GM23338 (cell line): ENCODE results near the gene RPGRIP1L. TPM values are rescaled to one million over a fixed set of nuclear protein-coding genes. Genes with fewer than 3 reads are reported as not detected.

Experiments used
- ATAC-seq: fragments of 200-7000 bp; cut with Tn5 transposase; 3 replicates; pipeline ENCODE4 v1.9.1; 2020
- DNase-seq: peaks from one replicate; pipeline ENCODE4 v3.0.0-alpha.2; 2015; ENCODE audit warnings: low spot score
- H2AFZ ChIP-seq: fragments of 200-600 bp; sonication (generic); 2 replicates; pipeline ENCODE4 v1.8.0; 2016; ENCODE audit warnings: antibody characterized with exemption, mild to moderate bottlenecking, moderate library complexity
- H3F3A ChIP-seq: fragments of 200-600 bp; sonication (generic); replicated peaks from 2 replicates; pipeline ENCODE4 v1.8.0; 2017; ENCODE audit warnings: antibody characterized with exemption, mixed run types, low read depth
- H3K27ac ChIP-seq: fragments of 200-600 bp; sonication (generic); 2 replicates; pipeline ENCODE4 v1.6.1; 2016; ENCODE audit warnings: low read depth
- H3K27me3 ChIP-seq: fragments of 200-600 bp; sonication (generic); 2 replicates; pipeline ENCODE4 v1.8.0; 2016; ENCODE audit warnings: mild to moderate bottlenecking, mixed run types, moderate library complexity; ENCODE audit not compliant: insufficient read depth
- H3K36me3 ChIP-seq: fragments of 200-600 bp; sonication (generic); 2 replicates; pipeline ENCODE4 v1.8.0; 2016; ENCODE audit warnings: mild to moderate bottlenecking; ENCODE audit not compliant: insufficient read depth
- H3K4me1 ChIP-seq: fragments of 200-600 bp; sonication (generic); 2 replicates; pipeline ENCODE4 v1.8.0; 2016; ENCODE audit warnings: mild to moderate bottlenecking, moderate library complexity; ENCODE audit not compliant: insufficient read depth
- H3K4me2 ChIP-seq: fragments of 200-600 bp; sonication (generic); 2 replicates; pipeline ENCODE4 v1.7.1; 2017; ENCODE audit warnings: mixed run types
- H3K4me3 ChIP-seq: fragments of 200-600 bp; sonication (generic); 2 replicates; pipeline ENCODE4 v1.6.1; 2016; ENCODE audit warnings: mixed run types
- H3K79me2 ChIP-seq: fragments of 200-600 bp; sonication (generic); replicated peaks from 2 replicates; pipeline ENCODE4 v1.8.0; 2017; ENCODE audit warnings: mild to moderate bottlenecking; ENCODE audit not compliant: insufficient read depth
- H3K9me2 ChIP-seq: fragments of 200-600 bp; sonication (generic); 2 replicates; pipeline ENCODE4 v1.8.0; 2017; ENCODE audit not compliant: insufficient read depth
- H4K20me1 ChIP-seq: fragments of 200-600 bp; sonication (generic); replicated peaks from 2 replicates; pipeline ENCODE4 v1.8.0; 2017; ENCODE audit warnings: mild to moderate bottlenecking; ENCODE audit not compliant: insufficient read depth
- H3K27ac Mint-ChIP-seq: 2 replicates; pipeline ENCODE4 v1.8.0; 2020; ENCODE audit warnings: inconsistent platforms, mild to moderate bottlenecking, moderate library complexity, mixed read lengths
- H3K27me3 Mint-ChIP-seq: 3 replicates; pipeline ENCODE4 v1.8.0; 2022; ENCODE audit warnings: low read depth, mild to moderate bottlenecking, moderate library complexity, mixed read lengths, inconsistent platforms; ENCODE audit not compliant: insufficient read depth, poor library complexity
- H3K36me3 Mint-ChIP-seq: 3 replicates; pipeline ENCODE4 v1.8.0; 2021; ENCODE audit warnings: low read depth, mild to moderate bottlenecking, inconsistent platforms, moderate library complexity, mixed read lengths
- H3K4me1 Mint-ChIP-seq: 3 replicates; pipeline ENCODE4 v1.8.0; 2020; ENCODE audit warnings: mild to moderate bottlenecking, inconsistent platforms, mixed read lengths
- H3K4me3 Mint-ChIP-seq: 3 replicates; pipeline ENCODE4 v1.8.0; 2021; ENCODE audit warnings: moderate library complexity, mild to moderate bottlenecking, inconsistent platforms, mixed read lengths
- H3K9me3 Mint-ChIP-seq: 3 replicates; pipeline ENCODE4 v1.8.0; 2020; ENCODE audit warnings: moderate library complexity, mild to moderate bottlenecking, inconsistent platforms, mixed read lengths
- CREB1 ChIP-seq: fragments of 250-450 bp; sonication (Bioruptor Pico); IDR thresholded peaks from 2 replicates; pipeline ENCODE4 v1.5.0; 2020; ENCODE audit warnings: low read depth, mild to moderate bottlenecking, moderate library complexity
- EZH2 ChIP-seq: fragments of 200-600 bp; sonication (generic); IDR thresholded peaks from one replicate; pipeline ENCODE4 v1.8.0; 2017; ENCODE audit warnings: antibody characterized with exemption, mild to moderate bottlenecking, low read depth; ENCODE audit not compliant: unreplicated experiment
- EZH2phosphoT487 ChIP-seq: fragments of 200-600 bp; sonication (generic); IDR thresholded peaks from one replicate; pipeline ENCODE4 v1.8.1; 2018; ENCODE audit warnings: antibody characterized with exemption; ENCODE audit not compliant: unreplicated experiment
- JUNB ChIP-seq: IDR thresholded peaks from one replicate; pipeline ENCODE4 v1.6.1; 2016; ENCODE audit warnings: antibody characterized with exemption; ENCODE audit not compliant: unreplicated experiment
- NANOG ChIP-seq: IDR thresholded peaks from 2 replicates; pipeline ENCODE4 v1.6.1; 2016; ENCODE audit warnings: antibody characterized with exemption, borderline replicate concordance
- POLR2AphosphoS5 ChIP-seq: IDR thresholded peaks from 2 replicates; pipeline ENCODE4 v1.6.1; 2016; ENCODE audit warnings: antibody characterized with exemption, low read depth
- STAT1 ChIP-seq: IDR thresholded peaks from one replicate; pipeline ENCODE4 v1.6.1; 2016; ENCODE audit warnings: antibody characterized with exemption; ENCODE audit not compliant: unreplicated experiment
- ZNF114 ChIP-seq: fragments of 250-450 bp; sonication (Bioruptor Pico); IDR thresholded peaks from 2 replicates; pipeline ENCODE4 v1.5.0; 2020; ENCODE audit warnings: mild to moderate bottlenecking, moderate library complexity
- ZNF331 ChIP-seq: fragments of 250-450 bp; sonication (Bioruptor Pico); IDR thresholded peaks from 2 replicates; pipeline ENCODE4 v1.5.0; 2020; ENCODE audit warnings: low read depth, mild to moderate bottlenecking, moderate library complexity
- polyA plus RNA-seq: library from polyadenylated mRNA; unstranded; fragments of >200 nt; fragmentation: Nextera tagmentation; extraction: Ambion mirVana; gene quantifications from 2 replicates; pipeline ENCODE4 v1.2.1, GENCODE V29; 2016
- total RNA-seq: library from RNA; depleted of rRNA; stranded (reverse); fragments of >200 nt; shearing (Covaris generic); gene quantifications from 2 replicates; pipeline ENCODE4 v1.2.3, GENCODE V29; 2014
- TF ChIP-seq, protein P1 (sequence below): fragments of 250-450 bp; sonication (Bioruptor Pico); IDR thresholded peaks from 2 replicates; pipeline ENCODE4 v1.5.0; 2020; ENCODE audit warnings: mild to moderate bottlenecking, moderate library complexity
- TF ChIP-seq, protein P2 (sequence below): IDR thresholded peaks from one replicate; pipeline ENCODE4 v1.6.1; 2018; ENCODE audit warnings: antibody characterized with exemption; ENCODE audit not compliant: unreplicated experiment
- TF ChIP-seq, protein P3 (sequence below): IDR thresholded peaks from 2 replicates; pipeline ENCODE4 v1.6.1; 2016; ENCODE audit warnings: antibody characterized with exemption
- TF ChIP-seq, protein P4 (sequence below), 2 experiments: fragments of 200-600 bp in 1 of 2; sonication (generic) in 1 of 2; conservative IDR thresholded peaks; 2 replicates each; pipeline versions ENCODE4 v1.5.1 to v1.6.1; 2016 to 2017; ENCODE audit warnings: antibody characterized with exemption in 2 of 2, low read depth in 2 of 2, mild to moderate bottlenecking in 2 of 2, moderate library complexity in 1 of 2

The RPGRIP1L gene
- total and polyA plus RNA-seq, 2 experiments from 2014 or later = 11.4 to 21.3 TPM

DNA sequence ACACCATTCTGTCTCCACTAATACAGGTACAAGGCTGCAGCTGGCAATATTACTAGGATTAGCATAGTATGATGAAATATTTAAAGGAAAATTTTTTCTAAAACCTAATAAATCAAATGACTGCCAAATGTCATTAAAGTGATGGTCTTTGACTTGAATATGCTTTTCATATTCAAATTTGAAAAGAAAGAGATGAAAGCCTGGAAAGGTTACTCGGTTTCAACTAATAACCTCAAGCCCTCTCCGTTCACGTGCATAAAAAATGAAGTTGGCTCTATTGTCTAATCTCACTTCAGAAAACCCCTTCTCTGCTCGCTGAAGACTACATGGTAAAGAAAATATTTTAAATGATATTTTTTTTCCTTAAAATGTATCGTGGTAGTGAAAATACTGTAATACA is 83.2 kb downstream of the RPGRIP1L start:
- Histone ChIP-seq H3K9me2 (no peaks in the 10 kb centered on the region), H3F3A (no peaks in the 10 kb centered on the region), H3K36me3 (no peaks in the 10 kb centered on the region), H3K79me2 (no peaks in the 10 kb centered on the region), H4K20me1 (no peaks in the 10 kb centered on the region), H3K4me2 (no peak overlapping the region), H3K27me3 (no peaks in the 10 kb centered on the region), H2AFZ (no peak overlapping the region), H3K4me3 (no peak overlapping the region), H3K27ac (no peak overlapping the region), H3K4me1 (no peaks in the 10 kb centered on the region)
- no peak overlapping the region for H3K4me3 Mint-ChIP-seq
- TF ChIP-seq ZNF331 (CRISPR knock-in tag) (no peak), EZH2phosphoT487 (no peak), CREB1 (CRISPR knock-in tag) (no peak), POLR2AphosphoS5 (no peak), JUNB (no peak), NANOG (no peak), STAT1 (no peak), ZNF114 (CRISPR knock-in tag) (no peak), EZH2 (no peak)
- TF ChIP-seq, protein P1, sequence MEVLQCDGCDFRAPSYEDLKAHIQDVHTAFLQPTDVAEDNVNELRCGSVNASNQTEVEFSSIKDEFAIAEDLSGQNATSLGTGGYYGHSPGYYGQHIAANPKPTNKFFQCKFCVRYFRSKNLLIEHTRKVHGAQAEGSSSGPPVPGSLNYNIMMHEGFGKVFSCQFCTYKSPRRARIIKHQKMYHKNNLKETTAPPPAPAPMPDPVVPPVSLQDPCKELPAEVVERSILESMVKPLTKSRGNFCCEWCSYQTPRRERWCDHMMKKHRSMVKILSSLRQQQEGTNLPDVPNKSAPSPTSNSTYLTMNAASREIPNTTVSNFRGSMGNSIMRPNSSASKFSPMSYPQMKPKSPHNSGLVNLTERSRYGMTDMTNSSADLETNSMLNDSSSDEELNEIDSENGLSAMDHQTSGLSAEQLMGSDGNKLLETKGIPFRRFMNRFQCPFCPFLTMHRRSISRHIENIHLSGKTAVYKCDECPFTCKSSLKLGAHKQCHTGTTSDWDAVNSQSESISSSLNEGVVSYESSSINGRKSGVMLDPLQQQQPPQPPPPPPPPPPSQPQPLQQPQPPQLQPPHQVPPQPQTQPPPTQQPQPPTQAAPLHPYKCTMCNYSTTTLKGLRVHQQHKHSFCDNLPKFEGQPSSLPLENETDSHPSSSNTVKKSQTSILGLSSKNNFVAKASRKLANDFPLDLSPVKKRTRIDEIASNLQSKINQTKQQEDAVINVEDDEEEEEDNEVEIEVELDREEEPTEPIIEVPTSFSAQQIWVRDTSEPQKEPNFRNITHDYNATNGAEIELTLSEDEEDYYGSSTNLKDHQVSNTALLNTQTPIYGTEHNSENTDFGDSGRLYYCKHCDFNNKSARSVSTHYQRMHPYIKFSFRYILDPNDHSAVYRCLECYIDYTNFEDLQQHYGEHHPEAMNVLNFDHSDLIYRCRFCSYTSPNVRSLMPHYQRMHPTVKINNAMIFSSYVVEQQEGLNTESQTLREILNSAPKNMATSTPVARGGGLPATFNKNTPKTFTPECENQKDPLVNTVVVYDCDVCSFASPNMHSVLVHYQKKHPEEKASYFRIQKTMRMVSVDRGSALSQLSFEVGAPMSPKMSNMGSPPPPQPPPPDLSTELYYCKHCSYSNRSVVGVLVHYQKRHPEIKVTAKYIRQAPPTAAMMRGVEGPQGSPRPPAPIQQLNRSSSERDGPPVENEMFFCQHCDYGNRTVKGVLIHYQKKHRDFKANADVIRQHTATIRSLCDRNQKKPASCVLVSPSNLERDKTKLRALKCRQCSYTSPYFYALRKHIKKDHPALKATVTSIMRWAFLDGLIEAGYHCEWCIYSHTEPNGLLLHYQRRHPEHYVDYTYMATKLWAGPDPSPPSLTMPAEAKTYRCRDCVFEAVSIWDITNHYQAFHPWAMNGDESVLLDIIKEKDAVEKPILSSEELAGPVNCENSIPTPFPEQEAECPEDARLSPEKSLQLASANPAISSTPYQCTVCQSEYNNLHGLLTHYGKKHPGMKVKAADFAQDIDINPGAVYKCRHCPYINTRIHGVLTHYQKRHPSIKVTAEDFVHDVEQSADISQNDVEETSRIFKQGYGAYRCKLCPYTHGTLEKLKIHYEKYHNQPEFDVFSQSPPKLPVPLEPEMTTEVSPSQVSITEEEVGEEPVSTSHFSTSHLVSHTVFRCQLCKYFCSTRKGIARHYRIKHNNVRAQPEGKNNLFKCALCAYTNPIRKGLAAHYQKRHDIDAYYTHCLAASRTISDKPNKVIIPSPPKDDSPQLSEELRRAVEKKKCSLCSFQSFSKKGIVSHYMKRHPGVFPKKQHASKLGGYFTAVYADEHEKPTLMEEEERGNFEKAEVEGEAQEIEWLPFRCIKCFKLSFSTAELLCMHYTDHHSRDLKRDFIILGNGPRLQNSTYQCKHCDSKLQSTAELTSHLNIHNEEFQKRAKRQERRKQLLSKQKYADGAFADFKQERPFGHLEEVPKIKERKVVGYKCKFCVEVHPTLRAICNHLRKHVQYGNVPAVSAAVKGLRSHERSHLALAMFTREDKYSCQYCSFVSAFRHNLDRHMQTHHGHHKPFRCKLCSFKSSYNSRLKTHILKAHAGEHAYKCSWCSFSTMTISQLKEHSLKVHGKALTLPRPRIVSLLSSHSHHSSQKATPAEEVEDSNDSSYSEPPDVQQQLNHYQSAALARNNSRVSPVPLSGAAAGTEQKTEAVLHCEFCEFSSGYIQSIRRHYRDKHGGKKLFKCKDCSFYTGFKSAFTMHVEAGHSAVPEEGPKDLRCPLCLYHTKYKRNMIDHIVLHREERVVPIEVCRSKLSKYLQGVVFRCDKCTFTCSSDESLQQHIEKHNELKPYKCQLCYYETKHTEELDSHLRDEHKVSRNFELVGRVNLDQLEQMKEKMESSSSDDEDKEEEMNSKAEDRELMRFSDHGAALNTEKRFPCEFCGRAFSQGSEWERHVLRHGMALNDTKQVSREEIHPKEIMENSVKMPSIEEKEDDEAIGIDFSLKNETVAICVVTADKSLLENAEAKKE = no peak
- TF ChIP-seq, protein P2, sequence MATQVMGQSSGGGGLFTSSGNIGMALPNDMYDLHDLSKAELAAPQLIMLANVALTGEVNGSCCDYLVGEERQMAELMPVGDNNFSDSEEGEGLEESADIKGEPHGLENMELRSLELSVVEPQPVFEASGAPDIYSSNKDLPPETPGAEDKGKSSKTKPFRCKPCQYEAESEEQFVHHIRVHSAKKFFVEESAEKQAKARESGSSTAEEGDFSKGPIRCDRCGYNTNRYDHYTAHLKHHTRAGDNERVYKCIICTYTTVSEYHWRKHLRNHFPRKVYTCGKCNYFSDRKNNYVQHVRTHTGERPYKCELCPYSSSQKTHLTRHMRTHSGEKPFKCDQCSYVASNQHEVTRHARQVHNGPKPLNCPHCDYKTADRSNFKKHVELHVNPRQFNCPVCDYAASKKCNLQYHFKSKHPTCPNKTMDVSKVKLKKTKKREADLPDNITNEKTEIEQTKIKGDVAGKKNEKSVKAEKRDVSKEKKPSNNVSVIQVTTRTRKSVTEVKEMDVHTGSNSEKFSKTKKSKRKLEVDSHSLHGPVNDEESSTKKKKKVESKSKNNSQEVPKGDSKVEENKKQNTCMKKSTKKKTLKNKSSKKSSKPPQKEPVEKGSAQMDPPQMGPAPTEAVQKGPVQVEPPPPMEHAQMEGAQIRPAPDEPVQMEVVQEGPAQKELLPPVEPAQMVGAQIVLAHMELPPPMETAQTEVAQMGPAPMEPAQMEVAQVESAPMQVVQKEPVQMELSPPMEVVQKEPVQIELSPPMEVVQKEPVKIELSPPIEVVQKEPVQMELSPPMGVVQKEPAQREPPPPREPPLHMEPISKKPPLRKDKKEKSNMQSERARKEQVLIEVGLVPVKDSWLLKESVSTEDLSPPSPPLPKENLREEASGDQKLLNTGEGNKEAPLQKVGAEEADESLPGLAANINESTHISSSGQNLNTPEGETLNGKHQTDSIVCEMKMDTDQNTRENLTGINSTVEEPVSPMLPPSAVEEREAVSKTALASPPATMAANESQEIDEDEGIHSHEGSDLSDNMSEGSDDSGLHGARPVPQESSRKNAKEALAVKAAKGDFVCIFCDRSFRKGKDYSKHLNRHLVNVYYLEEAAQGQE = no peak
- TF ChIP-seq, protein P3, sequence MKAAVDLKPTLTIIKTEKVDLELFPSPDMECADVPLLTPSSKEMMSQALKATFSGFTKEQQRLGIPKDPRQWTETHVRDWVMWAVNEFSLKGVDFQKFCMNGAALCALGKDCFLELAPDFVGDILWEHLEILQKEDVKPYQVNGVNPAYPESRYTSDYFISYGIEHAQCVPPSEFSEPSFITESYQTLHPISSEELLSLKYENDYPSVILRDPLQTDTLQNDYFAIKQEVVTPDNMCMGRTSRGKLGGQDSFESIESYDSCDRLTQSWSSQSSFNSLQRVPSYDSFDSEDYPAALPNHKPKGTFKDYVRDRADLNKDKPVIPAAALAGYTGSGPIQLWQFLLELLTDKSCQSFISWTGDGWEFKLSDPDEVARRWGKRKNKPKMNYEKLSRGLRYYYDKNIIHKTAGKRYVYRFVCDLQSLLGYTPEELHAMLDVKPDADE = no peak
- TF ChIP-seq, protein P4, sequence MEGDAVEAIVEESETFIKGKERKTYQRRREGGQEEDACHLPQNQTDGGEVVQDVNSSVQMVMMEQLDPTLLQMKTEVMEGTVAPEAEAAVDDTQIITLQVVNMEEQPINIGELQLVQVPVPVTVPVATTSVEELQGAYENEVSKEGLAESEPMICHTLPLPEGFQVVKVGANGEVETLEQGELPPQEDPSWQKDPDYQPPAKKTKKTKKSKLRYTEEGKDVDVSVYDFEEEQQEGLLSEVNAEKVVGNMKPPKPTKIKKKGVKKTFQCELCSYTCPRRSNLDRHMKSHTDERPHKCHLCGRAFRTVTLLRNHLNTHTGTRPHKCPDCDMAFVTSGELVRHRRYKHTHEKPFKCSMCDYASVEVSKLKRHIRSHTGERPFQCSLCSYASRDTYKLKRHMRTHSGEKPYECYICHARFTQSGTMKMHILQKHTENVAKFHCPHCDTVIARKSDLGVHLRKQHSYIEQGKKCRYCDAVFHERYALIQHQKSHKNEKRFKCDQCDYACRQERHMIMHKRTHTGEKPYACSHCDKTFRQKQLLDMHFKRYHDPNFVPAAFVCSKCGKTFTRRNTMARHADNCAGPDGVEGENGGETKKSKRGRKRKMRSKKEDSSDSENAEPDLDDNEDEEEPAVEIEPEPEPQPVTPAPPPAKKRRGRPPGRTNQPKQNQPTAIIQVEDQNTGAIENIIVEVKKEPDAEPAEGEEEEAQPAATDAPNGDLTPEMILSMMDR (conservative IDR thresholded peaks at IDR 0.05; ENCODE audit: low read depth in 2 of 2) = no peak
- H3K4me1 Mint-ChIP-seq = no peaks in the 10 kb centered on the region
- peaks cover 4% of the 10 kb centered on the region; the same call in 2 of the 3 replicates for H3K9me3 Mint-ChIP-seq
- ATAC-seq = no peak
- DNase-seq = no peak
- no peak overlapping the region for H3K27ac Mint-ChIP-seq
- H3K27me3 Mint-ChIP-seq = no peaks in the 10 kb centered on the region
- H3K36me3 Mint-ChIP-seq = peaks cover 3% of the 10 kb centered on the region; the same call in 2 of the 3 replicates
